ENCODE measurements around the gene GNB1L.

GNB1L gene

DNA sequence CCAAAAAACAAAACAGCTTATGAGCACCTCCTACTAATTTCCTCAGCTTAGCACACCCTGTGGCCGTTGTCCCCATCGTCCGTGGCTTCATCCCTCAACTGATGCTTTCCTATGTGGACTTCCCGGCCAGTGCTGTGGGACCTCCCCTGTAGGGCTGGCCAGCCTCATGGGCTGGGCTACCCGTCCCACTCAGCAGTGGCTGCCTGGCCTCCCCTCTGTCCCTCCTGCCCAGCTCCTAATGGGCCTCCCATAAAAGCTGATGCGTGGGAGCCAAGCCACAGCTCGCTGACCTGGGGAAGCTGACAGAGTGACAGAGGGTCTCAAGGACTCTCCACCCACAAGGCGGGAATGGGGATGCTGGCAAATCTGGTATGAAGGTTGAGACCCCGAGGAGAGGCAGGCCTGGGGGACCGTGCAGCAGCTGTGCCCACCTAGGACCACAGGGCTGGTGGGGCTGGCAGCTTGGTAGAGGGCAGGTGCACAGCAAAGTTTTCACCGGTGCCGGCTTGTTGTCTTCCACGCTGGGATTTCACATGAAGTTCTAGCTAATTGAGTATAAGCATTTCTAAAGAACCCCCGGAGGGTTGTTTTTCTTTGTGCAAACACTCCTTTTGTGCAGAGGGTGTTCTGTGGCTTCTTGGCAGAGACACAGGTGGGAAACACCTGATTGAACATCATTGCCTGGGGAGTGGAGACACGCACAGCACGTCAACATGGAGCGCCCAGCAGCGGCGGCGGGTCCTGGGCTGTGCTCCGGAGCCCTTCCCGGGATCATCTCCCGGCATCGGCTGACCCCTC, 70.9 kb downstream of the GNB1L start:
- no peak overlapping the region for H2BK12ac ChIP-seq (ENCODE audit: low read length)
- no peak for DNase-seq
- no peak overlapping the region for H3K23ac ChIP-seq (ENCODE audit: low read length)
- no peaks in the 10 kb centered on the region for H3K79me1 ChIP-seq (ENCODE audit: low read length)
- H2BK5ac ChIP-seq (ENCODE audit: low read depth, low read length, poor library complexity): no peak overlapping the region
- H3K4ac ChIP-seq (ENCODE audit: low read depth, low read length): no peak overlapping the region
- peaks cover 11 to 13% of the 10 kb centered on the region in 2 experiments for H3K36me3 ChIP-seq (ENCODE audit: control insufficient read depth in 1 of 2, insufficient read depth in 2 of 2, low read length in 2 of 2)
- no peak overlapping the region for H2AK5ac ChIP-seq (ENCODE audit: low read length)
- H3K4me3 ChIP-seq (ENCODE audit: low read depth, low read length): no peak overlapping the region
- H3K79me2 ChIP-seq (ENCODE audit: control insufficient read depth, insufficient read depth, low read length, poor library complexity): no peaks in the 10 kb centered on the region
- H3K4me1 ChIP-seq (ENCODE audit: control insufficient read depth in 1 of 2, insufficient read depth in 2 of 2, low read length in 2 of 2): no peaks in the 10 kb centered on the region
- peaks cover 2% of the 10 kb centered on the region for H3K9me3 ChIP-seq (ENCODE audit: insufficient read depth, low read depth, low read length)
- no peak overlapping the region for H3K18ac ChIP-seq (ENCODE audit: low read length)
- H2BK120ac ChIP-seq (ENCODE audit: insufficient read depth, low read length, poor library complexity): no peak overlapping the region
- H4K12ac ChIP-seq (ENCODE audit: low read depth, low read length): no peak overlapping the region
- H3K14ac ChIP-seq (ENCODE audit: low read length): no peak overlapping the region
- no peak overlapping the region for H2AFZ ChIP-seq (ENCODE audit: insufficient read depth, low read length, poor library complexity)
- H3K9ac ChIP-seq (ENCODE audit: low read length): no peak overlapping the region
- no peak overlapping the region for H4K91ac ChIP-seq (ENCODE audit: low read depth, low read length)
- no CpG with 5 or more reads among the region's 24 CpGs for WGBS (ENCODE audit: extremely low coverage, insufficient coverage, insufficient read length)
- H3K27ac ChIP-seq (ENCODE audit: low read depth, low read length): no peak overlapping the region
- H3K27me3 ChIP-seq (ENCODE audit: insufficient read depth, low read length): no peaks in the 10 kb centered on the region
- H3K4me2 ChIP-seq (ENCODE audit: low read length): no peak overlapping the region
- H4K8ac ChIP-seq (ENCODE audit: low read depth, low read length): no peak overlapping the region

DNA sequence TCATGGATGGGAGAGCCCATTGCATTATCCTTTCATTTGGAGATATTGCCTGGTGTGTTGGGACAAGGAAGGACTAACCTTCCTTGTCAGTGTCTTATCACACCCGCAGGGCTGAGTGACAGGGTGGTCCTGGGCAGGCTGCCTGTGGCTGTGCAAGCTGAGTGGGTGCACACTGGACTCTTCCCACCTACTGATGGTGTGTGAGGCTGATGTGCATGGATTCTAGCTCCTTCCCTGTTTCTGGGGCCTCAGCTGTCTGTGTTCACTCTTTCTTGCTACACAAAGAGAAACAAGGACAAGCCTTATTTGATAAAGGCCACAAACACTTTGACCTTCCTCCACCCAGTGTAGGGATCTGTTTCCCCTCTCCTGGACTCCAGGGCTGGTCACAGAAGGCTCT, 72.1 kb downstream of the GNB1L start:
- no peaks in the 10 kb centered on the region for H3K79me2 ChIP-seq (ENCODE audit: control insufficient read depth, insufficient read depth, low read length, poor library complexity)
- no peak overlapping the region for H2BK5ac ChIP-seq (ENCODE audit: low read depth, low read length, poor library complexity)
- H3K9ac ChIP-seq (ENCODE audit: low read length): no peak overlapping the region
- H3K27ac ChIP-seq (ENCODE audit: low read depth, low read length): no peak overlapping the region
- no CpG with 5 or more reads among the region's 1 CpG for WGBS (ENCODE audit: extremely low coverage, insufficient coverage, insufficient read length)
- H3K27me3 ChIP-seq (ENCODE audit: insufficient read depth, low read length): no peaks in the 10 kb centered on the region
- no peaks in the 10 kb centered on the region for H3K79me1 ChIP-seq (ENCODE audit: low read length)
- H2AFZ ChIP-seq (ENCODE audit: insufficient read depth, low read length, poor library complexity): no peak overlapping the region
- H3K14ac ChIP-seq (ENCODE audit: low read length): no peak overlapping the region
- no peak overlapping the region for H4K91ac ChIP-seq (ENCODE audit: low read depth, low read length)
- peaks cover 2% of the 10 kb centered on the region for H3K9me3 ChIP-seq (ENCODE audit: insufficient read depth, low read depth, low read length)
- no peak overlapping the region for H2BK12ac ChIP-seq (ENCODE audit: low read length)
- no peak overlapping the region for H2BK120ac ChIP-seq (ENCODE audit: insufficient read depth, low read length, poor library complexity)
- H3K4me2 ChIP-seq (ENCODE audit: low read length): no peak overlapping the region
- H3K23ac ChIP-seq (ENCODE audit: low read length): no peak overlapping the region
- no peak overlapping the region for H4K8ac ChIP-seq (ENCODE audit: low read depth, low read length)
- no peak overlapping the region for H3K18ac ChIP-seq (ENCODE audit: low read length)
- H2AK5ac ChIP-seq (ENCODE audit: low read length): no peak overlapping the region
- H3K4me1 ChIP-seq (ENCODE audit: control insufficient read depth in 1 of 2, insufficient read depth in 2 of 2, low read length in 2 of 2): no peaks in the 10 kb centered on the region
- DNase-seq: no peak
- H4K12ac ChIP-seq (ENCODE audit: low read depth, low read length): no peak overlapping the region
- H3K36me3 ChIP-seq (ENCODE audit: control insufficient read depth in 1 of 2, insufficient read depth in 2 of 2, low read length in 2 of 2): peaks cover under 1 to 3% of the 10 kb centered on the region in 2 experiments
- no peak overlapping the region for H3K4me3 ChIP-seq (ENCODE audit: low read depth, low read length)
- H3K4ac ChIP-seq (ENCODE audit: low read depth, low read length): no peak overlapping the region

DNA sequence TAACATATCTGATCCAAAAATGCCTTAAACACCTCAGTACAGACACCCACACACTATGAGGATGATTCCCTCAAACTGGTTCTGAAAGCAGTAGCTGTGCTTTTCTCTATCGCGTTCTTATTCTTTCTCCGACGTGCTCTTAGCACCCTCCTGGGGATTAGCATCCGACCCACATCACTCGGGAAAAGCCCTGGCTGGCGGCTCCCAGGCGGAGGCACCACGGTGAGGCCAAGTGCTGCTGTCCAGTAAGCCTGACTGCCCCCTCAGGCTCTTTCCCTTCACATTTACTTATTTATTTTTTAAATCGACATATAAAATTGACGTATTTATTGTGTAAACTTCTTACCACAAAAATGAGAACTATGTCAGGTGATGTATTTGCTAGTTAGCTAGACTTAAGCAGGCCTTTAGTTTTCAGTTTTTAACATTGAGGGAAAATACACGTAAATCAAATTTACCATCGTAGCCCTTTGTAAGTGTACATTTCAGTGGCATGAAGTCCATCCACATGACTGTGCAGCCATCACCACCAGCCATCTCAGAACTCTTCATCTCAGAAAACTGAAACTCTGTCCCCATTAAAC, 74.9 kb downstream of the GNB1L start:
- H4K91ac ChIP-seq (ENCODE audit: low read depth, low read length): no peak overlapping the region
- no peak overlapping the region for H3K4me2 ChIP-seq (ENCODE audit: low read length)
- H2BK5ac ChIP-seq (ENCODE audit: low read depth, low read length, poor library complexity): no peak overlapping the region
- no CpG with 5 or more reads among the region's 13 CpGs for WGBS (ENCODE audit: extremely low coverage, insufficient coverage, insufficient read length)
- H2AK5ac ChIP-seq (ENCODE audit: low read length): no peak overlapping the region
- H4K8ac ChIP-seq (ENCODE audit: low read depth, low read length): no peak overlapping the region
- peak in 1 of 2 donors; percentile 32 for DNase-seq
- no peak overlapping the region for H2BK120ac ChIP-seq (ENCODE audit: insufficient read depth, low read length, poor library complexity)
- H2AFZ ChIP-seq (ENCODE audit: insufficient read depth, low read length, poor library complexity): no peak overlapping the region
- H3K36me3 ChIP-seq (ENCODE audit: control insufficient read depth in 1 of 2, insufficient read depth in 2 of 2, low read length in 2 of 2): no peaks in the 10 kb centered on the region
- H3K27me3 ChIP-seq (ENCODE audit: insufficient read depth, low read length): no peaks in the 10 kb centered on the region
- no peaks in the 10 kb centered on the region for H3K79me2 ChIP-seq (ENCODE audit: control insufficient read depth, insufficient read depth, low read length, poor library complexity)
- H3K23ac ChIP-seq (ENCODE audit: low read length): no peak overlapping the region
- no peak overlapping the region for H3K18ac ChIP-seq (ENCODE audit: low read length)
- H3K14ac ChIP-seq (ENCODE audit: low read length): no peak overlapping the region
- no peaks in the 10 kb centered on the region for H3K9me3 ChIP-seq (ENCODE audit: insufficient read depth, low read depth, low read length)
- H4K12ac ChIP-seq (ENCODE audit: low read depth, low read length): no peak overlapping the region
- no peak overlapping the region for H3K4ac ChIP-seq (ENCODE audit: low read depth, low read length)
- H3K79me1 ChIP-seq (ENCODE audit: low read length): no peaks in the 10 kb centered on the region
- no peaks in the 10 kb centered on the region for H3K4me1 ChIP-seq (ENCODE audit: control insufficient read depth in 1 of 2, insufficient read depth in 2 of 2, low read length in 2 of 2)
- H2BK12ac ChIP-seq (ENCODE audit: low read length): no peak overlapping the region
- no peak overlapping the region for H3K9ac ChIP-seq (ENCODE audit: low read length)
- H3K27ac ChIP-seq (ENCODE audit: low read depth, low read length): no peak overlapping the region
- no peak overlapping the region for H3K4me3 ChIP-seq (ENCODE audit: low read depth, low read length)

DNA sequence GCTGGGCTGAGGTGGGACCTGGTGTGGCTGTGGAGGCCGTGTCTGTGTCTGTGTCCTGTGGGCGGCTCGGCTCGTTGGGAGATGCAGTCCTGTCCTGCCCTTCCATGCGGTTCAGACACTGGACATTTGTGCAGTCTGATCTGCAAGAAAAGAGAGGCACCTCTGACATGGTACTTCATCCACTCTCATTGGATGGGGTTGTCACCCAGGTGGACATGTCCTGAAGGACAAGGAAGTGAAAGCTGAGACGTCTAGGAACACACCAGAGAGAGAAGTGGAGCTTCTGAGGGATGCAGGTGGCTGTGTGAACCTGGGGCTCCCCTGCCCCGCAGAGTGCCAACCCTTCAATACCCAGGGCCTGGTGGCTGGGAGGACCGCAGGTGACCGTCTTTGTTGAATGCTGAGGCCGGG, 75.7 kb downstream of the GNB1L start:
- Histone ChIP-seq H2AFZ (ENCODE audit: insufficient read depth, low read length, poor library complexity) (no peak overlapping the region), H2AK5ac (ENCODE audit: low read length) (no peak overlapping the region), H2BK12ac (ENCODE audit: low read length) (no peak overlapping the region), H3K14ac (ENCODE audit: low read length) (no peak overlapping the region), H2BK120ac (ENCODE audit: insufficient read depth, low read length, poor library complexity) (no peak overlapping the region), H3K9ac (ENCODE audit: low read length) (no peak overlapping the region), H3K79me2 (ENCODE audit: control insufficient read depth, insufficient read depth, low read length, poor library complexity) (no peaks in the 10 kb centered on the region), H3K4me2 (ENCODE audit: low read length) (no peak overlapping the region), H3K4ac (ENCODE audit: low read depth, low read length) (no peak overlapping the region), H3K36me3 (ENCODE audit: control insufficient read depth in 1 of 2, insufficient read depth in 2 of 2, low read length in 2 of 2) (no peaks in the 10 kb centered on the region), H3K9me3 (ENCODE audit: insufficient read depth, low read depth, low read length) (no peaks in the 10 kb centered on the region), H3K23ac (ENCODE audit: low read length) (no peak overlapping the region), H3K27ac (ENCODE audit: low read depth, low read length) (no peak overlapping the region), H2BK5ac (ENCODE audit: low read depth, low read length, poor library complexity) (no peak overlapping the region), H3K4me3 (ENCODE audit: low read depth, low read length) (no peak overlapping the region), H3K27me3 (ENCODE audit: insufficient read depth, low read length) (no peaks in the 10 kb centered on the region), H4K12ac (ENCODE audit: low read depth, low read length) (no peak overlapping the region), H4K8ac (ENCODE audit: low read depth, low read length) (no peak overlapping the region), H3K79me1 (ENCODE audit: low read length) (no peaks in the 10 kb centered on the region), H4K91ac (ENCODE audit: low read depth, low read length) (no peak overlapping the region), H3K18ac (ENCODE audit: low read length) (no peak overlapping the region), H3K4me1 (ENCODE audit: control insufficient read depth in 1 of 2, insufficient read depth in 2 of 2, low read length in 2 of 2) (no peaks in the 10 kb centered on the region)
- WGBS (ENCODE audit: extremely low coverage, insufficient coverage, insufficient read length): no CpG with 5 or more reads among the region's 10 CpGs
- DNase-seq: no peak

All from trophoblast cell (in vitro differentiated cells and primary cell).